GM19099 (cell line): ENCODE results near the gene PDIK1L.

Source experiments
- POLR2A ChIP-seq: IDR thresholded peaks from 3 replicates; pipeline ENCODE4 v1.6.1; 2011; ENCODE audit warnings: low read depth; ENCODE audit not compliant: insufficient read length; ENCODE audit errors: extremely low read depth

PDIK1L gene

DNA sequence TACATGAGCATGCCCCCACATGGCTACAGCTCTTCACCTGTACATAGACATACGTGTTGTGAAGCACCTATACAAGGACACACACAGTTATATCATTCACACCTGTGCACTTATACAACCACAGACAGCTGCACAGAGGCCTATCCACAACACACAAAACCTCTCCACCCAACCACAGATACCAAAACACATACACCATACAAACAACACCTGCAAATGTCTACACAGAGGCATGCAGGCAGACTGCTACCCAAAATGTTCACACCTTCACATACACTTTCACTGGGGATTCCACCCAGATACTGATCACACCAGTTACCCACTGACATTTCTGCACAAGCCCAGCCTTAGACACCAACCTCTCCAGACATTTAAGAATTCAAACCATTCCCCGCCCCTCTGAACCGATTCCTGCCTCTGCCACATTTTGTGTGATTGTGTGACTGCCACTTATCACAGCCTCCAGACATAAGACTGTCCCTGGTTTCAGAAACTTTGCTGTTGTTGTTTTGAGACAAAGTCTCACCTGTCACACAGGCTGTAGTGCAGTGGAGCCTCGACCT, 55.2 kb downstream of the PDIK1L start:
- TF ChIP-seq POLR2A: no peak

DNA sequence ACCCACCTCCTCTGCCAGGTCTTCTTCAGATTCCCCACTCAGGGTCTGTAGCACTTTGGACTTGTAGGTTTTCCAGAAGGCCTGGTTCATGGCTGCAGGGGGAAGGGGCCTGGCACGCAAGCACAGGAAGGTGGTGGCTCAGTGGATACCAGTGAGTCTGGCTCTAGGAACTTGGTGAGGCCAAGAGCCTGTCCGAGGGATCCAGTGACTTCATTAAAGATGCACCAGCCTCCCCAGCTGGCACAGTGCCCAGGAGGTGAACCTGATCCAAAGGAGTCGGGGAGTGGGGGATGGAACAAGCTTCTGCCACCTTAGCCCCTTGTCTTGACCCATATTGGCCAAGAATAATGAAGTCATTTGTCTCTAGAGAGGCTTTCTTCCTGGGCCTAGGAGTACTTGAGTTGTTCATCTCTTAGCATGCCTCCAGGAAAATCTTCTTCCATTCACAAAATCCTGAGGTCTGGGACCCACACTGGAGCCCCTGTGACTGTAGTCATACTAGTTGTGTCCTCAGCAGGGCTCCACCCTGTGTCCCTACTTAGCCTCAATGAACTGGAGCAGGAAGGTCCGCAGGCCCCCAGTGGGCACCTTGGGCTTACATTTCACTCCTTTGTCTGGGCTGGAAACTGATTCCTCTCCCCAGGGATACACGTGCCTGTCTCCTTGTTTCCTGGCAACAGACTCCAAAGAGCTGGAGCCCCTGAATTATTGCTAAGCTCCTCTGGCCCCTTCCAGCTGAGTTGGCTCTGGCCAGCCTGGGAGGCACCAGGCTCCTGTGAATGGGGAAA, 57.0 kb downstream of the PDIK1L start, which contains the start of gene C1orf232:
Gene C1orf232, minus strand, starts transcription at position 554 of the 788 bp plus-strand sequence. Its CDS starts 464 bp downstream, at position 90.
- no peak for TF ChIP-seq POLR2A

DNA sequence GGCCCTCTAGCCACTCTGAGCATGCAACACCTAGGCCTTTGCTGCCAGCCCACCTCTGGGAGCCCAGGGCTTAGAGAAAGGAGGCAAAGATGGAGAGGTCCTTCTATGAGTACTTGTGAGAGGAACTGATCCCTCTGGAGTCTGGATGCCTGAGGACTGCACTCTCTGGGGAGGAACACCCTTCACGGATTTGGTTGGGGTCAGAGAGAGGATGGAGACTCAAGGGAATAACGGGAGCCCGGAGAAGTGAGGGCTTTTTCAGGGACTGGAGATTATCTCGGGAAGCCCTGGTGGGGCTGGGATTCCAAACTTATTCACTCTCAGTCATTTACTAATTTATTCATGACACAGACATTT, 57.6 kb downstream of the PDIK1L start:
- TF ChIP-seq POLR2A: no peak

DNA sequence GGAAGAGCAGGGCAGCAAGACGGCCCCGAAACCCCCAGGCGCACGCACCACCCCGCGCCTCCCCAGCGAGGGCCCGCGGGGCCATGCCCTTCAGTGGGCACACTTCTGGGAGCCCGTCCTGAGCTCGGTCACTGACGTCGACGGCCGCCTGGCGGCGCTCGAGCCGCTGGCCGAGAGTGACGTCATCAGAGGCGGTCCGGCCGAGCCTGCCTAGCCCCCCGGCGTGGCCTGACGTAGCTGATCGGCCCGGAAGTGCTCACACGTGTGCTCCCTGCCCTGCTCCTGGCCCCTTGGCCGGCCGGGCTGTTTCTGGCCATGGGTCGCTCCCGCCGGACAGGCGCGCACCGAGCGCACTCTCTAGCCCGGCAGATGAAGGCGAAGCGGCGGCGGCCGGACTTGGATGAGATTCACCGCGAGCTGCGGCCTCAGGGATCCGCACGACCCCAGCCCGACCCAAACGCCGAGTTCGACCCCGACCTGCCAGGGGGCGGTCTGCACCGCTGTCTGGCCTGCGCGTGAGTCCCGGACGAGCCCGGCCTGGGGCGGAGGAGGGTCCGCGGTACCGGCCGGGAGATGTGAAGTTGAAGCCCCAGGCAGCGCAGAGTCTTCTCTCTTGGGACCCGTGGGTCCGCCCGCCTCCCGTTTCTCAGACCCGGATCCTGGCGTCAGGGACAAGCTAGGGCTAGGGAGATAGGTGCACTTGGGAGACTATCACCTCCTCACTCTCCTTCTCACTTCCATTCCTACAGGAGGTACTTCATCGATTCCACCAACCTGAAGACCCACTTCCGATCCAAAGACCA, 58.2 kb downstream of the PDIK1L start, which contains the start of gene ZNF593:
Gene ZNF593, plus strand, starts transcription at position 240 of the 803 bp plus-strand sequence. Its CDS starts 76 bp downstream, at position 316.
- TF ChIP-seq POLR2A: peak; percentile 85

DNA sequence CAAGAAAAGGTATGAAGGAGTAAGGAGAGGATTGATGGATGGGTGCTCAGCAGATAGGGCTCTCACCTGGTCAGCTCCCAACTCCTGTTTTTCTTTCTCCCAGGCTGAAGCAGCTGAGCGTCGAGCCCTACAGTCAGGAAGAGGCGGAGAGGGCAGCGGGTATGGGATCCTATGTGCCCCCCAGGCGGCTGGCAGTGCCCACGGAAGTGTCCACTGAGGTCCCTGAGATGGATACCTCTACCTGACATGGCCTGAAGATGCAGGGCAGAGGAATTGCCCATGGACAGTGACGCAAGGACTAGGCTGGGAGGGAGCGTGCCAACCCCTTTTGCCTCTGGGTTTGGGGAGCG, 58.8 kb downstream of the PDIK1L start:
- no peak for TF ChIP-seq POLR2A

DNA sequence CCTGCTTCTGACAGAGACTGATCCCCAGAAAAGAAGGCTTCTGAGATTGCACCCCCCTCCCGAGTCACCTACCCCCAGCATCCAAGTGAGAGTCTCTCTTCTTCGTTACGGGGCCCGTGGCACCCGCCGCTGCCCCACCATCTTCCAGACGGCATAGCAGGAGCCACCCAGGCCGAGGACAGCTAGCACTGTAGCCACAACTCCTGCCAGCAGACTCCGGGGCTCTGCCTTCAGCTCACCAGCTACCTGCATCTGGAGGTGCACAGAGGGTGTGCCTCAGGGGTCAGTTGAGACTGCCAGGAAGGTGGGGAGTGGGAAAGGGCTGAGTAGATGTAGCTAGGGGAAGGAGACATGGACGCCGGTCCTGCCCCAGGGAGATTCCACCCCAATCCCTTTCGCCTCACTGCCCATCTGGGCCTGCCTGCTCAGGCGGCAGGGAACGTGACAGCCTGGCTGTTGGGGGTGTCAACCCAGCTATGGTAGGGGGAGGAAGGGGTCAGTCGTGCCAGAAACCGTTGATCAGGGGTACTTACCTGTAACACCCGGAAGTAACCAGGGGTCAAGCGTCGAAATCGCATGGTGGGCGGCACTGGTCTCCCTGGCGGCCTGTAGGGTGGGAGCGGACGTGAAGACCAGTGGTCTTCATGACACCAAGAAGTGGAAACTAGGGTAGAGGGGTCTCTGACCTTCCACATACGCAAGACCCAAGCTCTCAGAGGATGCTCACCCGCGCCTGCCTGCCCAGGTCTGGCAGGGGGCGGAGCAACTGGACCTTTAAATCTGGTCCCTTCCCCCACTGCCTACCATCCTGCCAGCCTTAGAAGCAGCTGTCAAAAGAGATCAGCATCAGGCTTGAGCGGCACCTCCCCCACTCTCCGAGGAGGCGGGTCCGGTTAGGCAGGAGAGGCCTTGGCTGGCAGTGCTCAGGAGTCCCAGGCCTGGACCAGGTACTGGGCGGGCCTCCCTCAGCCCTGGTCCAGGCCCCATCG, 59.8 kb downstream of the PDIK1L start, which contains the start of gene ZNF593OS:
Gene ZNF593OS, minus strand, starts transcription at position 749 of the 989 bp plus-strand sequence. Its CDS starts 171 bp downstream, at position 578.
- TF ChIP-seq POLR2A: no peak
